ENCODE measurements around the gene FOS. TPM values are rescaled to one million over a fixed set of nuclear protein-coding genes. Genes with fewer than 3 reads are reported as not detected.

The FOS gene
- total and polyA plus RNA-seq, 7 donors, result 108 to 1,048 (median 374) TPM

- H3K36me3 ChIP-seq, result peaks cover 0 to 20% (median 8%) of the 10 kb centered on the region in 4 donors
These were observed 5.4 kb downstream of the FOS start for GRCh38 chr14:75283833-75284563.

GRCh38 chr14:75285331-75285730 lies 6.7 kb downstream of the FOS start:
- TF ChIP-seq CTCF (IDR thresholded peaks at IDR 0.05) (no peak), POLR2AphosphoS5 (IDR thresholded peaks at IDR 0.05) (no peak), EP300 (IDR thresholded peaks at IDR 0.05) (no peak), POLR2A (IDR thresholded peaks at IDR 0.05) (no peak)
- intact Hi-C loops (cut with DNase I), result no loop called here
- H3K36me3 ChIP-seq, result peaks cover 0 to 15% (median 5%) of the 10 kb centered on the region in 4 donors
- H3K4me3 ChIP-seq, result no peak overlapping the region
- no peaks in the 10 kb centered on the region for H3K27me3 ChIP-seq
- peaks cover 0 to 14% (median 12%) of the 10 kb centered on the region in 4 donors for H3K4me1 ChIP-seq
- no peaks in the 10 kb centered on the region for H3K9me3 ChIP-seq
- DNase-seq, result peak; percentile 19
- H3K27ac ChIP-seq, result no peak overlapping the region

More at GRCh38 chr14:75283833-75284563, 5.4 kb downstream of the FOS start:
- Histone ChIP-seq H3K4me1 (peaks cover 0 to 26% (median 22%) of the 10 kb centered on the region in 4 donors), H3K27me3 (no peaks in the 10 kb centered on the region), H3K4me3 (no peak overlapping the region), H3K27ac (peak overlapping the region in 3 of 4 donors; percentile 28 to 100 (median 33)), H3K9me3 (no peaks in the 10 kb centered on the region)
- intact Hi-C loops (cut with DNase I), result no loop called here
- TF ChIP-seq POLR2AphosphoS5 (IDR thresholded peaks at IDR 0.05) (peak in 3 of 4 donors; percentile 1 to 32 (median 4)), EP300 (IDR thresholded peaks at IDR 0.05) (no peak), CTCF (IDR thresholded peaks at IDR 0.05) (no peak), POLR2A (IDR thresholded peaks at IDR 0.05) (no peak)
- DNase-seq, result peak; percentile 84
- WGBS, 2 donors, result 50 to 60% methylated on average over 5 of the region's 5 CpGs

- WGBS, 2 donors, result 64 to 80% methylated on average over 5 of the region's 5 CpGs
- Histone ChIP-seq H3K4me1 (peaks cover 0 to 4% (median 2%) of the 10 kb centered on the region in 4 donors), H3K27ac (no peak overlapping the region), H3K27me3 (no peaks in the 10 kb centered on the region), H3K9me3 (no peaks in the 10 kb centered on the region), H3K4me3 (no peak overlapping the region), H3K36me3 (peaks cover 0 to 5% (median under 1%) of the 10 kb centered on the region in 4 donors)
- intact Hi-C loops (cut with DNase I), result no loop called here
- peak; percentile 65 for DNase-seq
- TF ChIP-seq POLR2A (IDR thresholded peaks at IDR 0.05) (no peak), EP300 (IDR thresholded peaks at IDR 0.05) (no peak), CTCF (IDR thresholded peaks at IDR 0.05) (no peak), POLR2AphosphoS5 (IDR thresholded peaks at IDR 0.05) (no peak)
These were observed 7.7 kb downstream of the FOS start for GRCh38 chr14:75286313-75286712.

- Histone ChIP-seq H3K27ac (no peak overlapping the region), H3K4me1 (peaks cover 0 to 15% (median 5%) of the 10 kb centered on the region in 4 donors), H3K36me3 (no peaks in the 10 kb centered on the region), H3K9me3 (no peaks in the 10 kb centered on the region), H3K4me3 (no peak overlapping the region), H3K27me3 (no peaks in the 10 kb centered on the region)
- intact Hi-C loops (cut with DNase I), result no loop called here
- peak; percentile 22 for DNase-seq
- no peak for TF ChIP-seq EP300 (IDR thresholded peaks at IDR 0.05)
- no peak for TF ChIP-seq CTCF (IDR thresholded peaks at IDR 0.05)
- TF ChIP-seq POLR2A (IDR thresholded peaks at IDR 0.05), result no peak
- TF ChIP-seq POLR2AphosphoS5 (IDR thresholded peaks at IDR 0.05), result no peak
- 82 to 90% methylated on average over 3 of the region's 3 CpGs for WGBS, 2 donors
These were observed 11.3 kb downstream of the FOS start for GRCh38 chr14:75289840-75290388.

Data from sigmoid colon (tissue), 7 donors.